ENCODE data around the gene FBRSL1.

DNA sequence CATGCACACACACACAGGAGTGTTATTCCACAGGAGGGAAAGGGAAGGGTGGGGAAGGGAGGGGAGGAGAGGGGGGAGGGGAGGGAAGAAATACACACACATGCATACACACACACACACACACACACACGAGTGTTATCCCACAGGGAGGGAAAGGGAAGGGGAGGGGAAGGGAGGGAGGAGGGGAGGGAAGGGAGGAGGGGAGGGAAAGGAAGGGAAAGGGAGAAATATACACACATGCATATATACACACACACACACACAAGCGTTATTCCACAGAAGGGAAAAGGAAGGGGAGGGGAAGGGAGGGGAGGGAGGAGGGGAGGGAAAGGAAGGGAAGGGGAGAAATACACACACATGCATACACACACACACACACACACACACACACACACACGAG is 19.6 kb upstream of the FBRSL1 start:
- TF ChIP-seq, protein P1, sequence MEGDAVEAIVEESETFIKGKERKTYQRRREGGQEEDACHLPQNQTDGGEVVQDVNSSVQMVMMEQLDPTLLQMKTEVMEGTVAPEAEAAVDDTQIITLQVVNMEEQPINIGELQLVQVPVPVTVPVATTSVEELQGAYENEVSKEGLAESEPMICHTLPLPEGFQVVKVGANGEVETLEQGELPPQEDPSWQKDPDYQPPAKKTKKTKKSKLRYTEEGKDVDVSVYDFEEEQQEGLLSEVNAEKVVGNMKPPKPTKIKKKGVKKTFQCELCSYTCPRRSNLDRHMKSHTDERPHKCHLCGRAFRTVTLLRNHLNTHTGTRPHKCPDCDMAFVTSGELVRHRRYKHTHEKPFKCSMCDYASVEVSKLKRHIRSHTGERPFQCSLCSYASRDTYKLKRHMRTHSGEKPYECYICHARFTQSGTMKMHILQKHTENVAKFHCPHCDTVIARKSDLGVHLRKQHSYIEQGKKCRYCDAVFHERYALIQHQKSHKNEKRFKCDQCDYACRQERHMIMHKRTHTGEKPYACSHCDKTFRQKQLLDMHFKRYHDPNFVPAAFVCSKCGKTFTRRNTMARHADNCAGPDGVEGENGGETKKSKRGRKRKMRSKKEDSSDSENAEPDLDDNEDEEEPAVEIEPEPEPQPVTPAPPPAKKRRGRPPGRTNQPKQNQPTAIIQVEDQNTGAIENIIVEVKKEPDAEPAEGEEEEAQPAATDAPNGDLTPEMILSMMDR (IDR thresholded peaks at IDR 0.05) = no peak
- TF ChIP-seq TAF1 (IDR thresholded peaks at IDR 0.05; ENCODE audit: borderline replicate concordance, low read depth, low read length) (no peak), FOXJ3 (CRISPR knock-in tag; IDR thresholded peaks at IDR 0.05) (no peak), JUND (IDR thresholded peaks at IDR 0.05) (no peak), TCF12 (IDR thresholded peaks at IDR 0.05) (no peak)
- TF ChIP-seq, protein P2, sequence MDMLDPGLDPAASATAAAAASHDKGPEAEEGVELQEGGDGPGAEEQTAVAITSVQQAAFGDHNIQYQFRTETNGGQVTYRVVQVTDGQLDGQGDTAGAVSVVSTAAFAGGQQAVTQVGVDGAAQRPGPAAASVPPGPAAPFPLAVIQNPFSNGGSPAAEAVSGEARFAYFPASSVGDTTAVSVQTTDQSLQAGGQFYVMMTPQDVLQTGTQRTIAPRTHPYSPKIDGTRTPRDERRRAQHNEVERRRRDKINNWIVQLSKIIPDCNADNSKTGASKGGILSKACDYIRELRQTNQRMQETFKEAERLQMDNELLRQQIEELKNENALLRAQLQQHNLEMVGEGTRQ (IDR thresholded peaks at IDR 0.05; ENCODE audit: borderline replicate concordance, low read depth, low read length) = no peak
- TF ChIP-seq, protein P3, sequence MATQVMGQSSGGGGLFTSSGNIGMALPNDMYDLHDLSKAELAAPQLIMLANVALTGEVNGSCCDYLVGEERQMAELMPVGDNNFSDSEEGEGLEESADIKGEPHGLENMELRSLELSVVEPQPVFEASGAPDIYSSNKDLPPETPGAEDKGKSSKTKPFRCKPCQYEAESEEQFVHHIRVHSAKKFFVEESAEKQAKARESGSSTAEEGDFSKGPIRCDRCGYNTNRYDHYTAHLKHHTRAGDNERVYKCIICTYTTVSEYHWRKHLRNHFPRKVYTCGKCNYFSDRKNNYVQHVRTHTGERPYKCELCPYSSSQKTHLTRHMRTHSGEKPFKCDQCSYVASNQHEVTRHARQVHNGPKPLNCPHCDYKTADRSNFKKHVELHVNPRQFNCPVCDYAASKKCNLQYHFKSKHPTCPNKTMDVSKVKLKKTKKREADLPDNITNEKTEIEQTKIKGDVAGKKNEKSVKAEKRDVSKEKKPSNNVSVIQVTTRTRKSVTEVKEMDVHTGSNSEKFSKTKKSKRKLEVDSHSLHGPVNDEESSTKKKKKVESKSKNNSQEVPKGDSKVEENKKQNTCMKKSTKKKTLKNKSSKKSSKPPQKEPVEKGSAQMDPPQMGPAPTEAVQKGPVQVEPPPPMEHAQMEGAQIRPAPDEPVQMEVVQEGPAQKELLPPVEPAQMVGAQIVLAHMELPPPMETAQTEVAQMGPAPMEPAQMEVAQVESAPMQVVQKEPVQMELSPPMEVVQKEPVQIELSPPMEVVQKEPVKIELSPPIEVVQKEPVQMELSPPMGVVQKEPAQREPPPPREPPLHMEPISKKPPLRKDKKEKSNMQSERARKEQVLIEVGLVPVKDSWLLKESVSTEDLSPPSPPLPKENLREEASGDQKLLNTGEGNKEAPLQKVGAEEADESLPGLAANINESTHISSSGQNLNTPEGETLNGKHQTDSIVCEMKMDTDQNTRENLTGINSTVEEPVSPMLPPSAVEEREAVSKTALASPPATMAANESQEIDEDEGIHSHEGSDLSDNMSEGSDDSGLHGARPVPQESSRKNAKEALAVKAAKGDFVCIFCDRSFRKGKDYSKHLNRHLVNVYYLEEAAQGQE (IDR thresholded peaks at IDR 0.05; ENCODE audit: low read depth, low read length) = no peak
- TF ChIP-seq, protein P4, sequence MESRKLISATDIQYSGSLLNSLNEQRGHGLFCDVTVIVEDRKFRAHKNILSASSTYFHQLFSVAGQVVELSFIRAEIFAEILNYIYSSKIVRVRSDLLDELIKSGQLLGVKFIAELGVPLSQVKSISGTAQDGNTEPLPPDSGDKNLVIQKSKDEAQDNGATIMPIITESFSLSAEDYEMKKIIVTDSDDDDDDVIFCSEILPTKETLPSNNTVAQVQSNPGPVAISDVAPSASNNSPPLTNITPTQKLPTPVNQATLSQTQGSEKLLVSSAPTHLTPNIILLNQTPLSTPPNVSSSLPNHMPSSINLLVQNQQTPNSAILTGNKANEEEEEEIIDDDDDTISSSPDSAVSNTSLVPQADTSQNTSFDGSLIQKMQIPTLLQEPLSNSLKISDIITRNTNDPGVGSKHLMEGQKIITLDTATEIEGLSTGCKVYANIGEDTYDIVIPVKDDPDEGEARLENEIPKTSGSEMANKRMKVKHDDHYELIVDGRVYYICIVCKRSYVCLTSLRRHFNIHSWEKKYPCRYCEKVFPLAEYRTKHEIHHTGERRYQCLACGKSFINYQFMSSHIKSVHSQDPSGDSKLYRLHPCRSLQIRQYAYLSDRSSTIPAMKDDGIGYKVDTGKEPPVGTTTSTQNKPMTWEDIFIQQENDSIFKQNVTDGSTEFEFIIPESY (IDR thresholded peaks at IDR 0.05; ENCODE audit: borderline replicate concordance, low read depth) = no peak

All from SK-N-SH (cell line).